Ishikawa (cell line): Measurements from ENCODE around the gene TMPRSS15.

Source experiments
- CREB1 ChIP-seq: IDR thresholded peaks from 2 replicates; pipeline ENCODE4 v1.6.1; 2012; ENCODE audit warnings: low read depth
- EP300 ChIP-seq: IDR thresholded peaks from 2 replicates; pipeline ENCODE4 v1.6.1; 2012; ENCODE audit warnings: borderline replicate concordance
- FOXM1 ChIP-seq: IDR thresholded peaks from 2 replicates; pipeline ENCODE4 v1.6.1; 2012; ENCODE audit warnings: low read depth, borderline replicate concordance
- REST ChIP-seq: IDR thresholded peaks from 2 replicates; pipeline ENCODE4 v1.6.1; 2012; ENCODE audit warnings: low read depth, mild to moderate bottlenecking
- TAF1 ChIP-seq: IDR thresholded peaks from 2 replicates; pipeline ENCODE4 v1.6.1; 2012; ENCODE audit warnings: low read depth, mild to moderate bottlenecking
- YY1 ChIP-seq: IDR thresholded peaks from 2 replicates; pipeline ENCODE4 v1.6.1; 2012; ENCODE audit warnings: low read depth

DNA sequence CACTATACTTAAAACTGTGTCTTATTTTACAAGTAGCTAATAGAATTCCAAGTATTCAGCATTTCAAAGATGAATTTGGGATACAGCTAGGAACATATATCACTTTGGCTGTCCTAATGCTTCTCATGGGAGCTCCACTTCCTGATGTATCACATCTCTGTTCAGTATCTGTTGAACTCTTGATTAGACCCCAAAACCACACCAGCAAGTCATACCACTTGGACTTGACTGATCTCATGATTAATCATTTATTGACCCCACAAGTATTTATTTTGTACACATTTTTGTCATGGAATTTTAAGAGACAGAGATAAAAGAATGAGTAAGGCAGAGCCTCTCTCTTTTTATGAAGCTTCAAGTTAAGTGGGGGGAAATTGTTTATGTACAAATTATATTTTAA lies 30.0 kb downstream of the TMPRSS15 start:
- TF ChIP-seq REST (no peak), YY1 (no peak), EP300 (no peak), TAF1 (no peak), CREB1 (no peak), FOXM1 (no peak)
